Lower leg skin (tissue), 3 donors: ENCODE results near the gene ST3GAL4.

ENCODE experiments used
- POLR2A ChIP-seq, 2 donors: fragments of 450-650 bp; IDR thresholded peaks; one replicate each; pipeline ENCODE4 v1.6.1; 2016 to 2017; ENCODE audit warnings: antibody characterized with exemption in 2 of 2, mild to moderate bottlenecking in 1 of 2, moderate library complexity in 1 of 2
- TF ChIP-seq, protein P1 (sequence below), 3 donors: fragments of 450-650 bp; IDR thresholded peaks; one replicate each; pipeline ENCODE4 v1.5.1; 2016; ENCODE audit warnings: antibody characterized with exemption in 3 of 3, mild to moderate bottlenecking in 3 of 3, moderate library complexity in 2 of 3

DNA sequence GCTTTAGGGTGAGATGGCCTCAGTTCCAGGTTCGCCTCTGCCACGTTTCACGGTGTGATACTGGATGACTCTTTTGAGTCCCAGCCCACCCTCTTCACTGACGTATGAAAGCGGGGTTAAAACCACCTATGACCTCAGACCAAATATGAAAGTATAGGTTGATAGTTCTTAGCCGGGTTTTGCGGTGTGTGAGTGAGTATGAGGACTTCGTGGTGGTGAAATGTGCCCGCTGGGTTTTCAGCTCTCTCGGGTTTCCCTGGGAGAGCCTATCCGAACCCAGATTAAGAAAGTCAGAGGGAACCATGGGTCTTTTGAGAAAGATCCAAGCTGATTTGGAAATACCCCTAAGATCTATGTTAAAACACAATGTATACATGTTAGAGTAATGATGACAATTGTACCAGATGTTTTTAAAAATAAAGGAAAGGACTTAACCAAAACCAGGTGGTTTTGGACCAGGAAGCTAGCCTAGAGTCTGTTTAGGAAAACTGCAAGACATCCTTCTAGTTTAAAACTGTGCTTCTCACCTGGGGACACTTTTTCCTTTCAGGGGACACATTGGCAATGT lies 25.8 kb upstream of the ST3GAL4 start:
- TF ChIP-seq, protein P1, sequence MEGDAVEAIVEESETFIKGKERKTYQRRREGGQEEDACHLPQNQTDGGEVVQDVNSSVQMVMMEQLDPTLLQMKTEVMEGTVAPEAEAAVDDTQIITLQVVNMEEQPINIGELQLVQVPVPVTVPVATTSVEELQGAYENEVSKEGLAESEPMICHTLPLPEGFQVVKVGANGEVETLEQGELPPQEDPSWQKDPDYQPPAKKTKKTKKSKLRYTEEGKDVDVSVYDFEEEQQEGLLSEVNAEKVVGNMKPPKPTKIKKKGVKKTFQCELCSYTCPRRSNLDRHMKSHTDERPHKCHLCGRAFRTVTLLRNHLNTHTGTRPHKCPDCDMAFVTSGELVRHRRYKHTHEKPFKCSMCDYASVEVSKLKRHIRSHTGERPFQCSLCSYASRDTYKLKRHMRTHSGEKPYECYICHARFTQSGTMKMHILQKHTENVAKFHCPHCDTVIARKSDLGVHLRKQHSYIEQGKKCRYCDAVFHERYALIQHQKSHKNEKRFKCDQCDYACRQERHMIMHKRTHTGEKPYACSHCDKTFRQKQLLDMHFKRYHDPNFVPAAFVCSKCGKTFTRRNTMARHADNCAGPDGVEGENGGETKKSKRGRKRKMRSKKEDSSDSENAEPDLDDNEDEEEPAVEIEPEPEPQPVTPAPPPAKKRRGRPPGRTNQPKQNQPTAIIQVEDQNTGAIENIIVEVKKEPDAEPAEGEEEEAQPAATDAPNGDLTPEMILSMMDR (IDR thresholded peaks at IDR 0.05), result no peak
- TF ChIP-seq POLR2A (IDR thresholded peaks at IDR 0.05), result no peak
